Fibroblast of lung (primary cell): ENCODE results near the gene MORN1.

Source experiments
- EZH2 ChIP-seq: IDR thresholded peaks from 2 replicates; pipeline ENCODE4 v1.5.1; 2012; ENCODE audit warnings: low read length, control low read depth, mild to moderate bottlenecking; ENCODE audit errors: missing control alignments
- TF ChIP-seq, protein P1 (sequence below), 2 donors: IDR thresholded peaks in 1 of 2; conservative IDR thresholded peaks in 1 of 2; 1 replicate in 1 of 2; 2 replicates in 1 of 2; pipeline ENCODE4 v1.5.1; 2011 to 2012; ENCODE audit warnings: low read length in 2 of 2, control low read depth in 1 of 2, inconsistent platforms in 1 of 2, low read depth in 1 of 2, mild to moderate bottlenecking in 1 of 2

DNA sequence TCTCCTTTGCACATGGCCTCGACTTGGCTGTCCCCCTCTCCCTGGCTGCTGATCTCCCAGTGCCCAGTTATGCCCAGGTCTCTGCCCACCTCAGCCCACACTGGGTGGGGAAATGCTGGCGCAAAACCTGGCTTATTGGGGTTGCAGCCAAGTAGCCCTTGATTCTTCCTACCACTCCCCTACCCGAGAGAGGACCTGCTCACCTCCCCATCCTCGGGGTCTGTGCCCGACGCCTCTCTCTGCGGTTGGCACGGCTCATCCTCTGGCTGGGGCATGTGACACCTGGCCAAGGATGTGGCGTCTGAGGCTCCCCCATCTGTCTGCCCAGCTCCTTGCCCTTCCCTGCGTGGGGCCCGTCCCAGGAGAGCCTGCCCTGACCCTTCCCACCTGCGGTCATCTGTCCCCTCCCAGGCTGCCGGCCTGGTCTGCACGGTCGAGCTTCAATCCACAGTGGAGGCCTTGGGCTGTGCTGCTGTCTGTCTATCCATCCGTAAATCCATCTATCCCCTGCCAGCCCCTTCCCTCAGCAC lies 27.5 kb upstream of the MORN1 start:
- TF ChIP-seq, protein P1, sequence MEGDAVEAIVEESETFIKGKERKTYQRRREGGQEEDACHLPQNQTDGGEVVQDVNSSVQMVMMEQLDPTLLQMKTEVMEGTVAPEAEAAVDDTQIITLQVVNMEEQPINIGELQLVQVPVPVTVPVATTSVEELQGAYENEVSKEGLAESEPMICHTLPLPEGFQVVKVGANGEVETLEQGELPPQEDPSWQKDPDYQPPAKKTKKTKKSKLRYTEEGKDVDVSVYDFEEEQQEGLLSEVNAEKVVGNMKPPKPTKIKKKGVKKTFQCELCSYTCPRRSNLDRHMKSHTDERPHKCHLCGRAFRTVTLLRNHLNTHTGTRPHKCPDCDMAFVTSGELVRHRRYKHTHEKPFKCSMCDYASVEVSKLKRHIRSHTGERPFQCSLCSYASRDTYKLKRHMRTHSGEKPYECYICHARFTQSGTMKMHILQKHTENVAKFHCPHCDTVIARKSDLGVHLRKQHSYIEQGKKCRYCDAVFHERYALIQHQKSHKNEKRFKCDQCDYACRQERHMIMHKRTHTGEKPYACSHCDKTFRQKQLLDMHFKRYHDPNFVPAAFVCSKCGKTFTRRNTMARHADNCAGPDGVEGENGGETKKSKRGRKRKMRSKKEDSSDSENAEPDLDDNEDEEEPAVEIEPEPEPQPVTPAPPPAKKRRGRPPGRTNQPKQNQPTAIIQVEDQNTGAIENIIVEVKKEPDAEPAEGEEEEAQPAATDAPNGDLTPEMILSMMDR (conservative IDR thresholded peaks at IDR 0.05 in 1 of 2, IDR thresholded peaks at IDR 0.05 in 1 of 2; ENCODE audit: low read depth in 1 of 2, low read length in 2 of 2), result no peak
- no peak for TF ChIP-seq EZH2
